ENCODE measurements around the gene PPFIA4. TPM values are rescaled to one million over a fixed set of nuclear protein-coding genes. Genes with fewer than 3 reads are reported as not detected.

PPFIA4 gene
- polyA plus RNA-seq, 12 donors: 23.9 to 70.8 (median 49.7) TPM; not detected in 1

GRCh38 chr1:203039609-203040512, 13.6 kb downstream of the PPFIA4 start:
- no peak for DNase-seq

GRCh38 chr1:203040513-203041275, 14.4 kb downstream of the PPFIA4 start:
- DNase-seq: no peak

DNA sequence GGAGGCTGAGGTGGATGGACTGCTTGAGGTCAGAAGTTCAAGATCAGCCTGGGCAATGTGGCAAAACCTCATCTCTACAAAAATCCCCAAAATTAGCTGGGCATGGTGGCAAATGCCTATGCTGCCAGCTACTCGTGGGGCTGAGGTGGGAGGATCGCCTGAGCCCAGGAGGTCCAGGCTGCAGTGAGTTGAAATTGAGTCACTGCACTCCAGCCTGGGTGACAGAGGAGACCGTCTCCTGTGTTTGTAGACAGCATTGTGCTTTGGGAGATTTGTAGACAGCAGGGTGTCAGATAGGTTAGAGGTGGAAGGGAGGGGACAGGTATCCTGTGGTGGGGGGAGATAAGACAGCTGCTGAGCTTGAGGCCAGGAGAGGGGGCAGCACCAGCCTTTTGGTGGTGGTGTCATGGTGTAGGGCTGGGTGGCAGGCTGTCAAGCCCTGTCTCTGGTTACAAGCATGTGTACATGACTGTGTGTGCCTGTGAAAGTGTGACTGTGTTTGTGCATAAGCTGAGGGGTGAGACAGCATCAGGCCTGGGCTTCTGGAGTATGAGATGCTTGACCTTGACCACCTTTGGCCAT, 15.2 kb downstream of the PPFIA4 start:
- no peak for DNase-seq

GRCh38 chr1:203043830-203044545, 17.7 kb downstream of the PPFIA4 start:
- DNase-seq: no peak

DNA sequence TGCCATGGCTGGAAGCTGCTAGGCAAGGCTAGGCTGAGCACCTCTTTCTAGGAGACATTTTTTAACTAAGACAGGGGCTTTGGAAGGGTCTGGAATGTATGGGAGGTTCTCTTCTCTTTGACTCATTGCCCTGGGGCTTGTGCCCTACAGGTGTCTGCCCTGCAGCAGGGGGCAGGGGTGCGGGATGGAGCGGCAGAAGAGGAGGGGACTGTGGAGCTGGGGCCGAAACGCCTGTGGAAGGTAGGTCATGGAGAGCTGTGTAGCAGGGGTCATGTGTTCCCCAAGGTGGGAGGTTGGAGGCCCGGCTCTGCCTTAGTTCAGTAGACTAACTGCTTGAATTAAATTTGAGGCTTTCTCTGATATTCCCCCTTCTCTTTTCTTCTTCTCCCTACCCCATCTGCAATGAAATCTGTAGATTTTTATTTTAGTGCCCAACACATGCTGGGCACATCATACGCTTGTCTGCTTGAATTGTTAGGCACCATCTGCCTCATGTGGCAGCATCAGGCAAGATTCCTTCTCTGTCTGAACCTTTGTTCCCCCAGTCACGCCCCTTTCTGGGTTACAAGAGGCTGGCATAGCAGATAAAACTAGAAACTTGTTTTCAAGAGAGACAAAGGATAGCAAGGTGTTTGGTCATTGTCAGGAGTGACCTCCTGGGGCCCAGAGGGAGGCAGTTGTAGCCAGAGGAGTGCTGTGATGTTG, 18.4 kb downstream of the PPFIA4 start:
- no peak for DNase-seq

DNA sequence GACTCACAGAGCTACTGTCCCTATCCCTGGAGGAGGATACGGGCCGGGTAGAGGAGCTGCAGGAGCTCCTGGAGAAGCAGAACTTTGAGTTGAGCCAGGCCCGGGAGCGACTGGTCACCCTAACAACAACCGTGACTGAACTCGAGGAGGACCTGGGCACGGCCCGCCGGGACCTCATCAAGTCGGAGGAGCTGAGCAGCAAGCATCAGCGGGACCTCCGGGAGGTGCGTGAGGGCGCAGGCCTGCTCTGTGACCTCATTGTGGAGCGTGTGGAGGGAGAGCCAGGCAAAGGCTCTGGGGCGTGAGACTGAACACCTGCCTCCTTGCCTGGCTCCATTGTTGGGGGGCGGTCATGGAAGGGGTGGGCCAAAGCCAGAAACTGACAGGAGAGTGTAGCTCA, 19.0 kb downstream of the PPFIA4 start:
- DNase-seq: no peak

- no peak for DNase-seq
Measured at GRCh38 chr1:203045821-203046594, 19.7 kb downstream of the PPFIA4 start.

DNA sequence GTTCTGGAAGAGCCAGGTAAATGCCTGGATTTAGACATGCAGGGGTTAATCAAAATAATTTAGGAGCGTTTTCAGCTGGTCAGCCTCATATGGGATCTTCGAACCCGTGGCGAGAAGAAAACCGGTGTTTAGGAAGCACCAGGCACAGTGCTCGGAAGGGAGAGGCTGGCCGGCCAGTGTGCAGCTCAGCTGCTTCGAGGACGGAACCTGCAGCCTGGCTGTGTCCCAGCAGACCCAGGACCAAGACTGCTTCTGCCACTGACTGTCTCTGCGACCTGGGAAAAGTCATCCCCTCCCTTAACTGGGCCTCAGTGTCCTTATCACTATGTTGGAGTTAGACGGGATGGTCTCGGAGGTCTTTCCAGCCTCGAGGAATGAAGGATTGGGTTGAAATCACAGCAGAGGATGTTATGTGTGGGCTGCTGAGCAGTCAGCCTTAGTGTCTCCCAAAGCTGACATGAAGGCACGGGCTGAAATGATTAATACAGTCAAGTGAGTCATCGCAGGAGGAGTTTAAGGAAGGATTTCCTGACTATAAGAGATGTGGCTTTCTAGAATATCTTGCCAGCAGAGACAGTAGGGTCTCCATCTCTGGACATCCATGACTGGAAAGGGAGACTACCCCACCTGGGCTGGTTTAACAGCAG, 20.8 kb downstream of the PPFIA4 start:
- DNase-seq: no peak

DNA sequence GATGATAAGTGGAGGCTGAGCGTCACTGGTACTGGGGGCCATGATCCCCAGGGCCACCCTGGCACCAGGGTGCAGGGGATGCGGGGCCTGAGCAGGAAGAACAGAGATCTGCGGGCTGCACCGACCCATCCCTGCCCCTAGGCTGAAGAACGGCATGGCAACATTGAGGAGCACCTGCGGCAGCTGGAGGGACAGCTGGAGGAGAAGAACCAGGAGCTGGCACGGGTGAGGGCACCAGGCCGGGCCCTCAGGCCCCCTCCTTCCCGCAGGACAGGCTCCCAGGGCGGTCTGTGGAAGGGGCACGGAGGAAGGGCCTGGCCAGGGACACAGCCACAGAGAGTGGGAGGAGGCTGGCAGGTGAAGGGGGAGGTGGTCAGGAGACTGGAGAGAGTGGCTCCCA, 21.8 kb downstream of the PPFIA4 start:
- DNase-seq: no peak

DNA sequence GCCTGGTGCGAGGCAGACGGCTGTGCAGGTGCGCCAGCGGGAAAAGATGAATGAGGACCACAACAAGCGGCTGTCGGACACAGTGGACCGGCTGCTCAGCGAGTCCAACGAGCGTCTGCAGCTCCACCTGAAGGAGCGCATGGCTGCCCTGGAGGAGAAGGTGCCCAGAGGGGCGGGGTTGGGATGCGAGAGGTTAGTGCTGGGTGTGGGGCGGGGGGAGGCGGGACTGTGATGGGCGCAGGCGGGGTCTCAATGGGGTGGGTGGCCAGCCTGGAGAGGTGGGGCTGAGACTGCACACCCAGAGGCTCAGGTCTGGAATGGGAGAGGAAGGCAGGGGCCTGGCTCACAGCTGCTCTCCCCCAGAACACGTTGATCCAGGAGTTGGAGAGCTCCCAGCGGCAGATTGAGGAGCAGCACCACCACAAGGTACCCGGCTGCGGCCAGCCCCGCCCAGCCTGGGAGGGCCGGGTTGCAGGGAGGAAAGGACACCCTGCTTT, 22.3 kb downstream of the PPFIA4 start:
- DNase-seq: no peak

DNA sequence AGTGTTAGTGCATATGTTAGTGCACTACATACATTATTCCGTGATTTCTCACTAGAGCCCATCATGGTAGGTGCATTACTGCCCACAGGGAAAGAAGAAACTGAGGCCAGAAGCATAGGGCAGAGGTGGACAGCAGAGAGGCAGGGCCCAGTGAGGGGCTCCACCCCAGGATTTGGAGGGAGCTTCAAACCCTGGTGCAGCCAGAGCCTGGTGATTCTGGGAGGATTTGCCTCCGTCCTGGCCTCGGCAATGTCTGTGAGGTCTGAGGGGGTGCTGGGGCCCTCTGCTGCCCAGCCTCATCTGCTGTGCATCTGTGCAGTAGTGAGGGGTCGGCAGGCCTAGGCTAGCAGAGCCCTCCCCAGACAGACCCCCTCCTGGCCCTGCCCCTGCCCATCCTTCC, 22.8 kb downstream of the PPFIA4 start:
- no peak for DNase-seq

GRCh38 chr1:203049576-203050180, 23.4 kb downstream of the PPFIA4 start:
- no peak for DNase-seq

- DNase-seq: no peak
Measured at GRCh38 chr1:203050826-203051225, 24.5 kb downstream of the PPFIA4 start.

- peak; percentile 42 for DNase-seq
Measured at GRCh38 chr1:203051841-203052324, 25.6 kb downstream of the PPFIA4 start.

DNA sequence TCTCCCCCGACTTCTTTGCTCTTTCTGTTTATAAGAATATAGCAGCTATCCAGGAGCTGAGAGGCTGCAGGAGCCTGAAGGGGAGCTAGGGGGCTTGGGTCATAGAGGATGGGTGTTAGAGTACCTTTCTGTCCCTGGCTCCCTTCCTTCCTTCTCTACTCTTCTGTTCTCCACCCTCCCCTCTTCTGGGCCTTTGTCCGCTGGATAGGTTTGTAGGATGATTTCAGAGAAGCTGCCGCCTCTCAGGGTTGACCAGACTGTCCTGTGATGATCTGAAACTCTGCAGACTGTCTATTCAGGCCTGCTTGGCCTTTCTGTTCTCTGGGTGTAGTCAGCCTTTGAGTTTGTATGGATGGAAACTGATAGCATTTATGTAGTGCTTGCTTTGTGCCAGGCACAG, 26.3 kb downstream of the PPFIA4 start:
- DNase-seq: no peak

DNA sequence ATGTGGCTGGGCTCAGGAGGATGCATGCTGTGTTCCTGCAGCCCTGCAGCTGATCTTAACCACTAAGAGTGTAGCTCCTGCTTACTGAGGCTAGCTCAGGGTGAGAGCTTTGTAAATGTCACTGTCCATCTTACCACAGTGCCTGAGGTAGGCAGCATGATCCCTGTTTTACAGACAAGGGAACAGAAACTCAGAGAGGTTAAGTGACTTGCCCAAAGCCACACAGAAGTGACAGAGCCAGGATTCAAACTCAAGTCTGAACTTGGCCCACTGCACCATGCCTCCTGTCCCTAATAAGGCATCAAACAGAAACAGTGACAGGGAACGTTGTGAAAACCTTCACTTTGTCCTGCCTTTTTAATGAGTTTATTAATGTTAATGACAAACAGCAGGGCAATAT, 27.9 kb downstream of the PPFIA4 start:
- no peak for DNase-seq

- no peak for DNase-seq
Measured at GRCh38 chr1:203054642-203055041, 28.4 kb downstream of the PPFIA4 start.

GRCh38 chr1:203055161-203055799, 29.0 kb downstream of the PPFIA4 start:
- DNase-seq: no peak

DNA sequence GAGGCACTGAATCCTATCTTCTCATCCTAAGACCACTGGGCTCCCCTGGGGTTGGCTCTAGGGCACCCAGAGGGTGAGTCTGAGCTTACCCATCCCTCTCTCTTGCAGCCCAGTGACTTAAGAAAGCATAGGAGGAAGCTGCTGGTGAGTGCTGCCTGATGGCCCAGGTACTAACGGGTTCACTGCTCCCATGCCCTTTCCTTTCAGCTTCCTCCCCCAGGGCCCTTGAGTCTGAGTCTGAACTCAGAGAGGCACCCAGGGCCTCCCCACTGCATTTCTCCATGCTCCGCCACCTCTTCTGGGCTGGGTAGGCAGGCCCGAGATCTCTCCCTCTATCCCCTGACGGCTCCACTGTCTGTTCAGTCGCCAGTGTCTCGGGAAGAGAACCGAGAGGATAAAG, 29.7 kb downstream of the PPFIA4 start:
- DNase-seq: no peak

All from muscle of arm (tissue), 12 donors.